Measurements from ENCODE around the gene CEBPA. TPM values are rescaled to one million over a fixed set of nuclear protein-coding genes. Genes with fewer than 3 reads are reported as not detected.

Gene CEBPA
- total and polyA plus RNA-seq, 2 donors (not counting 1 experiment from before 2014, with no cell fraction given): 0.17 TPM; not detected in 1

DNA sequence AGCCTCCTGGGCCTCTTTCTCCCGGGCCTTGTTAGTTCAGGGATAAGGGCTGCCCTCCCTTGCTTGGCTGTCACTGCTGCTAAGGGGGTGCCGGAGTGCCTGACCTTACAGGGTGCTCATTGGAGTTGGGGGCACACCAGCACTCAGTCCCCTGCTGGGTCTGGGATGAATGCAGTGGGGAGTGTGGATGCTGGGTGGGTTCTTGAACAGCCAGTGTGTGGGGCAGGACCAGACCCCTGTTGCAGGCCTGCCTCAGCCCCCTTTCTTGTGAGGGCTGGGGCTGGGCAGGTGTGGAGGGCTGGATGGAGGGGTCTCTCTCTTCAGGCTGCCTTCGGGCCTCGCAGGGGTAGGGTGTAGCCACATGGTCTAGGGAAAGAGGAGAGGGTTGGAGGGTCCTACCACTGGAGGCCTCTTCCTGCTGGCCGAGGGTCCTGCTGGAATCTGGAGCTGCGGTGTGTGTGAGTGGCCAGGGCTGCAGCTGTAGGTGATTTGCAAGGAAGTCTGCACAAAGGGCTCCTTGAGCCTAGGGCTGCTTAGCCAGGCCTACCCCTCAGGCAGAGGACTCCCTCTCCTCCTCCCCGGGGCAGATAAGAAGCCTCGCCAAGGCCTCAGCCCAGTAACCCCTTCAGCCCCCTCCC, 3.2 kb downstream of the CEBPA start:
- Histone ChIP-seq H3K79me2 (ENCODE audit: control insufficient read depth, insufficient read depth, low read length) (no peaks in the 10 kb centered on the region), H3K9me3 (ENCODE audit: control insufficient read depth, insufficient read depth, low read depth, low read length) (no peaks in the 10 kb centered on the region), H3K4me1 (ENCODE audit: control insufficient read depth, extremely low read depth, insufficient read depth, low read length) (no peaks in the 10 kb centered on the region), H3K27ac (ENCODE audit: insufficient read depth, low read length) (no peak overlapping the region), H2AFZ (ENCODE audit: low read length) (no peak overlapping the region), H3K36me3 (ENCODE audit: control insufficient read depth, insufficient read depth, low read length) (no peaks in the 10 kb centered on the region), H3K9ac (ENCODE audit: insufficient read depth, low read length) (no peak overlapping the region), H3K27me3 (ENCODE audit: control insufficient read depth, insufficient read depth, low read length) (peaks cover 35% of the 10 kb centered on the region), H3K4me3 (replicated peaks in 1 of 4; ENCODE audit: control extremely low read depth in 1 of 4, insufficient read depth in 1 of 4, low read depth in 3 of 4, low read length in 4 of 4) (no peak overlapping the region), H4K20me1 (ENCODE audit: control insufficient read depth, extremely low read depth, insufficient read depth, low read length) (no peaks in the 10 kb centered on the region), H3K4me2 (ENCODE audit: extremely low read depth, insufficient read depth, low read length) (no peak overlapping the region)
- DNase-seq (ENCODE audit: low read depth in 2 of 2): no peak
- TF ChIP-seq CTCF (conservative IDR thresholded peaks at IDR 0.05 in 1 of 2, IDR thresholded peaks at IDR 0.05 in 1 of 2; ENCODE audit: low read depth in 1 of 2, low read length in 2 of 2) (no peak), EZH2 (IDR thresholded peaks at IDR 0.05; ENCODE audit: low read length, missing control alignments) (no peak)

GRCh38 chr19:33298146-33298911, 4.0 kb downstream of the CEBPA start:
- Histone ChIP-seq H4K20me1 (ENCODE audit: control insufficient read depth, extremely low read depth, insufficient read depth, low read length) (no peaks in the 10 kb centered on the region), H3K36me3 (ENCODE audit: control insufficient read depth, insufficient read depth, low read length) (no peaks in the 10 kb centered on the region), H2AFZ (ENCODE audit: low read length) (no peak overlapping the region), H3K79me2 (ENCODE audit: control insufficient read depth, insufficient read depth, low read length) (no peaks in the 10 kb centered on the region), H3K4me1 (ENCODE audit: control insufficient read depth, extremely low read depth, insufficient read depth, low read length) (no peaks in the 10 kb centered on the region), H3K27ac (ENCODE audit: insufficient read depth, low read length) (no peak overlapping the region), H3K4me3 (replicated peaks in 1 of 4; ENCODE audit: control extremely low read depth in 1 of 4, insufficient read depth in 1 of 4, low read depth in 3 of 4, low read length in 4 of 4) (no peak overlapping the region), H3K4me2 (ENCODE audit: extremely low read depth, insufficient read depth, low read length) (no peak overlapping the region), H3K9me3 (ENCODE audit: control insufficient read depth, insufficient read depth, low read depth, low read length) (no peaks in the 10 kb centered on the region), H3K27me3 (ENCODE audit: control insufficient read depth, insufficient read depth, low read length) (peaks cover 26% of the 10 kb centered on the region), H3K9ac (ENCODE audit: insufficient read depth, low read length) (no peak overlapping the region)
- TF ChIP-seq CTCF (conservative IDR thresholded peaks at IDR 0.05 in 1 of 2, IDR thresholded peaks at IDR 0.05 in 1 of 2; ENCODE audit: low read depth in 1 of 2, low read length in 2 of 2) (no peak), EZH2 (IDR thresholded peaks at IDR 0.05; ENCODE audit: low read length, missing control alignments) (no peak)
- DNase-seq (ENCODE audit: low read depth in 2 of 2): no peak

DNA sequence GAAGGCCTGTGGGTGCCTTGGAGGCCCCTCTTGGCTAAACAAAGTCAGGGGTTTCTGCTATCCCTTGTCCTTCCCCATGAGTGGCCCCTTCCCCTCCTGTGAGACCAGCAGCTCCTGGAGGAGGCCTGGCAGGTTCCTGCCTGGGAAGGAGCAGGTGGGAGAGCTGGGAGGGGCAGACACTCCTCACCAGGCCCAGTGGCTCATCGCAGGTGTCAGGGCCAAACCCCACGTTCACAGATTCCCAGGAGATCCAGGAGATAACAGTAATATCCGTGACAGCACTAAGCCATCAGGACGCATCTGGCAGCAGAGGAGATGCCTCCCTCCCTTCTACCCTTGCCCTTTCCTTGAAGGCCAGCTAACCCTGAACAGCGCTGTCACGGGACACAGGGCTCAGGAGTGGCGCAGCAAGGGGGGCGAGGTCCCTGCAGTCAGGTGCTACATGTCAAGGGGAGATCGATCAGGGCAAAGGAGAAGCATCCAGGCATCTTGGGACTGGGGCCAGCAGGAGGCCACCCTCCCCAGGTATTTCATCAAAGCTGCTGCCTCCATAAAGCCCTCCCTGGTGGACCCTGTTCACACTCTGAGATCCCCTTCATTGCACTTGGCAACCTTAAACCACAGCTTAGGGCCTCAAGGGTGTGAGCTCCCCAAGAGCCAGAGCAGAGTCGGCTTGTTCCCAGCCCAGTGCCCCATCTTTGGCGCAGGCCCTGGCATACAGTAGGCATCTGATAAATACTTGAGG, 4.8 kb downstream of the CEBPA start:
- Histone ChIP-seq H3K36me3 (ENCODE audit: control insufficient read depth, insufficient read depth, low read length) (no peaks in the 10 kb centered on the region), H3K79me2 (ENCODE audit: control insufficient read depth, insufficient read depth, low read length) (no peaks in the 10 kb centered on the region), H3K4me3 (replicated peaks in 1 of 4; ENCODE audit: control extremely low read depth in 1 of 4, insufficient read depth in 1 of 4, low read depth in 3 of 4, low read length in 4 of 4) (no peak overlapping the region), H4K20me1 (ENCODE audit: control insufficient read depth, extremely low read depth, insufficient read depth, low read length) (no peaks in the 10 kb centered on the region), H3K4me2 (ENCODE audit: extremely low read depth, insufficient read depth, low read length) (no peak overlapping the region), H3K9ac (ENCODE audit: insufficient read depth, low read length) (no peak overlapping the region), H3K27ac (ENCODE audit: insufficient read depth, low read length) (no peak overlapping the region), H3K27me3 (ENCODE audit: control insufficient read depth, insufficient read depth, low read length) (peaks cover 25% of the 10 kb centered on the region), H3K9me3 (ENCODE audit: control insufficient read depth, insufficient read depth, low read depth, low read length) (no peaks in the 10 kb centered on the region), H2AFZ (ENCODE audit: low read length) (no peak overlapping the region), H3K4me1 (ENCODE audit: control insufficient read depth, extremely low read depth, insufficient read depth, low read length) (peaks cover 2% of the 10 kb centered on the region)
- no peak for DNase-seq (ENCODE audit: low read depth in 2 of 2)
- TF ChIP-seq EZH2 (IDR thresholded peaks at IDR 0.05; ENCODE audit: low read length, missing control alignments) (no peak), CTCF (conservative IDR thresholded peaks at IDR 0.05 in 1 of 2, IDR thresholded peaks at IDR 0.05 in 1 of 2; ENCODE audit: low read depth in 1 of 2, low read length in 2 of 2) (no peak)

Measured in fibroblast of lung (primary cell).